ENCODE data around the gene SETD9.

SETD9 gene

DNA sequence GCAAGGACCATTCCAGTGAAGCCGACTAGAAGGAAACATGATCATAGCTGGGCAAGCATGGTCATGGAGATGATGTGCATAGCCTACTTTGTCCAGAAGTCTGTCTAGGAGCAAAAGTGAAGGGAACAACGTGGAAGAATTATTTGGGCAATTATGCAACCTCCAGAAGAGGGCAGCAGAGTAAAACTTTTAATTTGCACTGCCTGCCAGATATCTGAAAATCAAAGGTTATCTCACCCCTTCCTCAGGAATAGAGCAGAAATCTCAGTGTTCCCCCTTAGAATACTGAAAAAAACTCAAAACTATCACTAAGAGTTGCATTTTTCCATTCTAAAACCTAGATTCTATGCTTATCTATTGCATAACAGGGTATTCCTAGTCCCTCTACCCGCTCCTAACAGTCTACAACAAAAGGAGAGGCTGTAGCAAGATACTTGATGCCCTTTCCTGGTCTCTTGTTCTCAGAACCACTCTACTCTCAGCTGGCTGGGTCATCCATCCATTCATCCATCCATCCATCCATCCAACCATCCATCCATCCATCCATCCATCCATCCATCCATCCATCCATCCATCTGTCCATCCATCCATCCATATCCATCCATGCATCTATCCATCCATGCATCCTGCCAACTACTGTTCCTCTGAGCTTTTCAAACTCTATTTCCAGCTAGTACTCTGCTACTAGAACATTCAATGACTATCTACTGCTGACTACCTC is 8.4 kb upstream of the SETD9 start:
- Histone ChIP-seq H3K4me1 (ENCODE audit: control insufficient read depth, insufficient read depth, low read length) (peaks cover 3% of the 10 kb centered on the region), H3K36me3 (ENCODE audit: insufficient read depth, low read length) (no peaks in the 10 kb centered on the region), H3K4me3 (ENCODE audit: low read length) (no peak overlapping the region), H3K4me2 (ENCODE audit: low read length) (peak overlapping the region; percentile 64), H3K9me3 (replicated peaks; ENCODE audit: low read length) (no peaks in the 10 kb centered on the region), H3K27me3 (ENCODE audit: control insufficient read depth, insufficient read depth, low read length) (no peaks in the 10 kb centered on the region), H3K9ac (ENCODE audit: low read depth, low read length) (no peak overlapping the region)

DNA sequence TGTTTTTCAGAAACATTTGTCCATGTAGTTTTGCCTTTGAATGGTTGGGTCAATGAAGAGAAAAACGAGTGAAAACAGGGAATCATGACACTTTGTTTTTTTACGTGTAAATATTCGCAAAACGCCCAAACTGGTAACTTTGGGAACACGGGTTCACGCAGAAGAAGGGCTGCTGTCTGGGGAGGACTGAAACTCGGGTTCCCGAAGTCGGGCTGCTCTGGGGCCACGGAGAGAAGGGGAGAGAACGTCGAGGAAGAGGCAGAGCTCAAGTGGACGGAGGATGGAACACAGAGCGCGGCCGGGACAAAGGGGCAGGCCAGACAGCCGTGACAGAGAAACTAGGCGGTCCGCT is 478 bp upstream of the SETD9 start:
- H3K9ac ChIP-seq (ENCODE audit: low read depth, low read length): peak overlapping the region; percentile 81
- H3K36me3 ChIP-seq (ENCODE audit: insufficient read depth, low read length): no peaks in the 10 kb centered on the region
- peaks cover 12% of the 10 kb centered on the region for H3K4me1 ChIP-seq (ENCODE audit: control insufficient read depth, insufficient read depth, low read length)
- no peaks in the 10 kb centered on the region for H3K9me3 ChIP-seq (replicated peaks; ENCODE audit: low read length)
- peak overlapping the region; percentile 90 for H3K4me2 ChIP-seq (ENCODE audit: low read length)
- no peaks in the 10 kb centered on the region for H3K27me3 ChIP-seq (ENCODE audit: control insufficient read depth, insufficient read depth, low read length)
- peak overlapping the region; percentile 85 for H3K4me3 ChIP-seq (ENCODE audit: low read length)

DNA sequence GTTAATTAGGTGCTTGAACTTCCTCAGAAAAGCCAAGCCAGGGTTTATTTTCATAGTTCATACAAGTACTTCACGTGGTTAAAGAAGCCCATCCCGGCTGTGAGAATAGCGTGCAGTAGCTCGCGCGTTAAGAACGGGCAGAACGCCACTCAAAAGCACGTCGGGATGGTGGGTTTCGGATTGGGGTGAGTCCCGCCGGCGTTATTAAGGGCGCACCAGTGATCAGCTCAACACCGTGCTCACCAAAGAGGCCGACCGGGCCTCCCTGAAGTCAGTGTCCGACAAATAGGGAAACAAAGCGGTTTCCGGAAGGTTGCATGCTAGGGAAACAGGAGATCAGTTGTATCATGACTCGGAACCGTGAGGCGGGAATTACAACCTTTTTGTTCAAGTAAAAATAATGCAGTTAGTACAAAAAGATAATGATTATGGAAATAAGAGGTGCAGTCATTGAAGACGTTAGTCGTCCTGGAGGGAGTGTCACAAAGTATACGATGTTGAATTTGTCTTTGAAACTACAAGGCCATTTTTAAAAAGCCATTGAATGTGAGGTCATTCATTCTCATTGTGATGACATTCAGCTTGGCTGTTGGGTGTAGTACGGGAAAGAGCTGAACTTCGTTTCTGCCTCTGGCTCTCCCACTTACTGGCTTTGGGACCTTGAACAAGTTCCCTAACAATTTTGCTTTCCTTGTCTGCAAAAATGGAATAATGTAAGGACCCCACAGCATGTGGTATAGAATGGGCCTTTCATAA is 992 bp downstream of the SETD9 start:
- Histone ChIP-seq H3K4me1 (ENCODE audit: control insufficient read depth, insufficient read depth, low read length) (peaks cover 12% of the 10 kb centered on the region), H3K9me3 (replicated peaks; ENCODE audit: low read length) (no peaks in the 10 kb centered on the region), H3K36me3 (ENCODE audit: insufficient read depth, low read length) (no peaks in the 10 kb centered on the region), H3K4me2 (ENCODE audit: low read length) (peak overlapping the region; percentile 85), H3K27me3 (ENCODE audit: control insufficient read depth, insufficient read depth, low read length) (no peaks in the 10 kb centered on the region), H3K9ac (ENCODE audit: low read depth, low read length) (peak overlapping the region; percentile 96), H3K4me3 (ENCODE audit: low read length) (peak overlapping the region; percentile 78)

DNA sequence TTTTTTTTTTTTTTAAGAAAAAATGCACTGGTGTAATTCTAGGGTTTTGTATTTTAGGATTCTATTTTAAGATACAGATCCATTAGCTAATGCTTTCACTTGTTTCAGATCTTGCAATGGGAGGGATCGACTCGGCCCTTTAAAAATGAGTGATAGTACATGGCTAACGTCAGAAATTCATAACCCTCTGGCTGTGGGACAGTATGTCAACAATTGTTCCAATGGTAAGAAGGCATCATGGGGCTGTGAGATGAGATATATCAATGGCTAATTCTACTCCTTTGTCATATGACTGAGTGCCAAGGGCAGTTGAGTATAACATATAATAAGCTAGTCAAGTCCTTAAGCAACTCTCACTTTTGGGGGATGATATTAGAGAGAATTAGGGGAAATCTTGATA is 4.4 kb downstream of the SETD9 start:
- H3K4me2 ChIP-seq (ENCODE audit: low read length): no peak overlapping the region
- no peaks in the 10 kb centered on the region for H3K9me3 ChIP-seq (replicated peaks; ENCODE audit: low read length)
- no peak overlapping the region for H3K4me3 ChIP-seq (ENCODE audit: low read length)
- peaks cover 8% of the 10 kb centered on the region for H3K4me1 ChIP-seq (ENCODE audit: control insufficient read depth, insufficient read depth, low read length)
- H3K27me3 ChIP-seq (ENCODE audit: control insufficient read depth, insufficient read depth, low read length): no peaks in the 10 kb centered on the region
- no peak overlapping the region for H3K9ac ChIP-seq (ENCODE audit: low read depth, low read length)
- no peaks in the 10 kb centered on the region for H3K36me3 ChIP-seq (ENCODE audit: insufficient read depth, low read length)

DNA sequence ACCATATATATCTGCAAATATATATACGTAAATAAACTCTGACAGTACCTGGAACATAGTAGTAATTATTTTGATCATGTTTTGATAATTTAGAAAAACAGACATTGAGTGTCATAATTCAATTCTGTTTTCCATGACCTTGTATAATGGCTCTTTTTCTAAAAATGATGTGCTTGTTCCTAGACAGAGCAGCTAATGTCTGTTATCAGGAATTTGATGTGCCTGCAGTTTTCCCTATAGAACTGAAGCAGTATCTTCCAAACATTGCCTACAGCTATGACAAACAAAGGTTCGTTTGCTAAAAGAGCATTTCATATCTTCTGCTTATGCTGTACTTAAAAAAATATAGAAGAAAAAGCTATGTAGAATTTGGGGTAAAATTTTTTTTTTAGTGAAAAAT is 5.3 kb downstream of the SETD9 start:
- Histone ChIP-seq H3K4me3 (ENCODE audit: low read length) (no peak overlapping the region), H3K9ac (ENCODE audit: low read depth, low read length) (no peak overlapping the region), H3K4me2 (ENCODE audit: low read length) (no peak overlapping the region), H3K4me1 (ENCODE audit: control insufficient read depth, insufficient read depth, low read length) (peaks cover 6% of the 10 kb centered on the region), H3K27me3 (ENCODE audit: control insufficient read depth, insufficient read depth, low read length) (no peaks in the 10 kb centered on the region), H3K9me3 (replicated peaks; ENCODE audit: low read length) (no peaks in the 10 kb centered on the region), H3K36me3 (ENCODE audit: insufficient read depth, low read length) (no peaks in the 10 kb centered on the region)

DNA sequence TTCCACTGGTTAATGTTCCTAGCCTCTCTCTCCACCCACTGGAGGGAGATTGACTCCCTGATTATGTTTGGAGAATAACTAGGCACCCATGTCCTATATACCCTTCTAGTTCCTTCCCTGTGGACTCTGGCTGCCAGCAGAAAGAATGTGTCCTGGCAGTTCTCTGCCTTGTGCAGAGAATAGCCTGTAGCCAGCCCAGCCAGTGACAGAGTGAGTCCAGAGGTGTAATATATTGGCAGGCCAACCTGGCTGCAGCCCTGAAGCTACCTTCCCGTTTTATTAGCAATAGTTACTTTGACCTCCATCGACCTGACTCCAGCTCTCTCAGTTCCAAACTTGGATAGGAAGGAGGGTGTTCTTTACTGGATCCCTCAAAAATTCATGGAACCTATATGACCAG is 8.1 kb downstream of the SETD9 start:
- Histone ChIP-seq H3K4me2 (ENCODE audit: low read length) (no peak overlapping the region), H3K27me3 (ENCODE audit: control insufficient read depth, insufficient read depth, low read length) (no peaks in the 10 kb centered on the region), H3K36me3 (ENCODE audit: insufficient read depth, low read length) (peaks cover 15% of the 10 kb centered on the region), H3K9me3 (replicated peaks; ENCODE audit: low read length) (no peaks in the 10 kb centered on the region), H3K4me3 (ENCODE audit: low read length) (no peak overlapping the region), H3K9ac (ENCODE audit: low read depth, low read length) (no peak overlapping the region), H3K4me1 (ENCODE audit: control insufficient read depth, insufficient read depth, low read length) (no peaks in the 10 kb centered on the region)

DNA sequence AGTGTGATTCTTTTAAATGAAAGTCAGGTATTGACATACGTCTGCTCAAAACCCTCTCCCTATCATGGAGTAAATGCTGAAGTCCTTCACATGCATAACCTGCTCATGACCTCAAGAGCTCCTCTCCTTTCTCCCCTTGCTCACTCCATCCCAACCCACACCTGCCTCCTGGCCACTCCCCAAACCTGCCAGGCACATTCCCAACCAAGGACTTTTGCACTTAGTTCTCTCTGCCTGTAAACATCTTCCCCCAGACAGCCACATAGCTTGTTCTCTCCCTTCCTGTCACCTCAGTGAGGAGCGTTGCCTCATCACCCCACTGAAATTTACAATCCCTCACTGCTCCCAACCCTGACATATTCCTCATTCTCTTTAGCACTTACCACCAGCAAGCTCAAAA is 8.7 kb downstream of the SETD9 start:
- Histone ChIP-seq H3K9me3 (replicated peaks; ENCODE audit: low read length) (no peaks in the 10 kb centered on the region), H3K4me1 (ENCODE audit: control insufficient read depth, insufficient read depth, low read length) (no peaks in the 10 kb centered on the region), H3K9ac (ENCODE audit: low read depth, low read length) (no peak overlapping the region), H3K4me2 (ENCODE audit: low read length) (no peak overlapping the region), H3K27me3 (ENCODE audit: control insufficient read depth, insufficient read depth, low read length) (no peaks in the 10 kb centered on the region), H3K4me3 (ENCODE audit: low read length) (no peak overlapping the region), H3K36me3 (ENCODE audit: insufficient read depth, low read length) (peaks cover 20% of the 10 kb centered on the region)

DNA sequence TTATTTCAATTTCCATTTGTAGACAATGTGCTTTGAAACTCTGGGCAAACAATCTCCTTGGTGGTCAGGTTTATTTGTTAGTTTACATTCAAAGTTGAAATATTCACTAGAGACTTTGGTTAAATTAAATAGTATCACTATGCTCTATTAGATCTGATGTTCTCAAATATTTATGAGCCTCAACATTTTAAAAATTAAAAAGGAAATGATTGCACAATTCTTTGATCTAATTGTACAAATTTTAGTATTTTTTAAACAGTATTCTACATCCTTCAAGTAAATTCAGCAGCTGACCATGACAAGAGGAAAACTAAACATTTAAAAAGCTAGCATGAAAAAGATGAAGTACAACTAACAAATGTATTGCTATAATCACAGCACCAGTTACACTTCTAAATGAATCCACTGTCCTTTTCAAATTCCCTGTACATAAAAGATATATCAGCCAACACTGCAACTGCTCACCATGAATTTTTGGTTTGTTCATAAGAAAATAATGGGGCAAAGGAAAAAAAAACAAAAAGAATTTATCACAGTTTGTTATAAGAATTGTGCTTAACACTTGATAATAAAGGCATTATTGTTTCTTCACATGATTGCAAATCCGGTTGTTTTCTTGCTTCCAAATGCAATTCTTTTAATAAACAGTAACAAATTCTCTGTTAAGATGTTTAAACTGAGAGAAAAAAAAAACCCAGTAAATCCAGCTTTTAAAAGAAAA is 10.7 kb downstream of the SETD9 start:
- Histone ChIP-seq H3K9me3 (replicated peaks; ENCODE audit: low read length) (no peaks in the 10 kb centered on the region), H3K4me3 (ENCODE audit: low read length) (no peak overlapping the region), H3K36me3 (ENCODE audit: insufficient read depth, low read length) (peaks cover 36% of the 10 kb centered on the region), H3K27me3 (ENCODE audit: control insufficient read depth, insufficient read depth, low read length) (no peaks in the 10 kb centered on the region), H3K4me1 (ENCODE audit: control insufficient read depth, insufficient read depth, low read length) (no peaks in the 10 kb centered on the region), H3K4me2 (ENCODE audit: low read length) (no peak overlapping the region), H3K9ac (ENCODE audit: low read depth, low read length) (no peak overlapping the region)

DNA sequence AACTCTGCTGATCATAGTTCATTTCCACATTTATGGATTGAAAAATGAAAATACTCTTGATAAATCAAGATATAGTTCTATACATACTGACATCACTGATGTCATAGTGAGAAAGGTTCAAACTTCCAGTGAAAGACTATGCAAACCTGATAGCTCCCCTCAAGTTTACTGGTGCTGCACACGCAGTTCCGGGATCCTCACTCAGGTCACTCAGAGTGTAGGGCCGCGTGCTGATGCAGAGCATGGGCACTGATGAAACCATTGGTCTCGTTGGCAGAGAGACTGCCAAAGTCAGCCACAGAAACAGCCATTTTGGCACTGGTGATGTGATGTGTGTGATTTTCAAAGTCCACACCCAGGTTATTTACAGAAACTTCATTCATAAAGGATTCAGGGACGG is 13.5 kb downstream of the SETD9 start:
- no peaks in the 10 kb centered on the region for H3K4me1 ChIP-seq (ENCODE audit: control insufficient read depth, insufficient read depth, low read length)
- H3K36me3 ChIP-seq (ENCODE audit: insufficient read depth, low read length): peaks cover 58% of the 10 kb centered on the region

DNA sequence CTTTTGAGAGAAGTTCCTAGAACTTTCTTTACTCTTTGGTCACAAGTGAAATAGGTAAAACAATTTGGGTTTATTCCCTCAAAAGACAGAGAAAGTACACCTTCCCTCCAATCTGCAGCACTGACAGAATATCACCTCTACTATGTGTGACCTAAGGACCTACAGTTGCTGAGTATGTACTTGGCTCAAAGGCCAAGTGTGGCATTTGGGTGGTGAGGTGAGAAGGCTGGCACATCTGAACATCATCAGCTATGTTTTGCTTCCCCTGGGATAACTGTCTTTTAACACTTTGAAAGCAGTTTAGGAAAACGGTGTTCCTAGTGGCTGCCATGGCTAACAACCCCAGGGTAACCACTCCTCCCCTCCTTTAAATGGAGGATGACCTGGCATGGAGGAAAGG is 24.9 kb downstream of the SETD9 start:
- peaks cover 84% of the 10 kb centered on the region for H3K36me3 ChIP-seq (ENCODE audit: insufficient read depth, low read length)
- H3K4me2 ChIP-seq (ENCODE audit: low read length): no peak overlapping the region
- no peak overlapping the region for H3K4me3 ChIP-seq (ENCODE audit: low read length)
- no peaks in the 10 kb centered on the region for H3K27me3 ChIP-seq (ENCODE audit: control insufficient read depth, insufficient read depth, low read length)
- no peaks in the 10 kb centered on the region for H3K9me3 ChIP-seq (replicated peaks; ENCODE audit: low read length)
- no peak overlapping the region for H3K9ac ChIP-seq (ENCODE audit: low read depth, low read length)
- H3K4me1 ChIP-seq (ENCODE audit: control insufficient read depth, insufficient read depth, low read length): no peaks in the 10 kb centered on the region

More for the DNA sequence above, 13.5 kb downstream of the SETD9 start:
- H3K9me3 ChIP-seq (replicated peaks; ENCODE audit: low read length): no peaks in the 10 kb centered on the region
- H3K4me3 ChIP-seq (ENCODE audit: low read length): no peak overlapping the region
- H3K4me2 ChIP-seq (ENCODE audit: low read length): no peak overlapping the region
- no peak overlapping the region for H3K9ac ChIP-seq (ENCODE audit: low read depth, low read length)
- H3K27me3 ChIP-seq (ENCODE audit: control insufficient read depth, insufficient read depth, low read length): no peaks in the 10 kb centered on the region

DNA sequence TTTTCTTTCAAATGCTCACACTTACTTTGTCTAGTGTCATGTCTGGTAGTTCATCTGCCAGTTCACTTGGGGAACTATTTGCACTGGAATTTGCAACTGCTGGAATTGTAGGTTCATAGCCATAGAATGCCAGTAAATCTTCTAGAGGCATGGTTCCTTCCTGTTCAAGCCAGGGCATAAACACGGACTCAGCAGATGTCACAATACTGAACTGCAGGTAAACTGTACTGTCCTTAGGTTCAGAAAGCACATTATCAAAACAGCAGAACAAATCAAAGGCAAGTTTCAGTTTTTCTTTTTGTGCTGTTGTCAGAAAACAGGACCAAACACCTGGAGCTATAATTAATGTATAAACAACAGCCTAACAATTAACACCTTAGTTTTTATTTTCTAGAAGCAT is 29.5 kb downstream of the SETD9 start:
- Histone ChIP-seq H3K4me3 (ENCODE audit: low read length) (no peak overlapping the region), H3K4me2 (ENCODE audit: low read length) (no peak overlapping the region), H3K9me3 (replicated peaks; ENCODE audit: low read length) (no peaks in the 10 kb centered on the region), H3K9ac (ENCODE audit: low read depth, low read length) (no peak overlapping the region), H3K4me1 (ENCODE audit: control insufficient read depth, insufficient read depth, low read length) (no peaks in the 10 kb centered on the region), H3K36me3 (ENCODE audit: insufficient read depth, low read length) (peaks cover 81% of the 10 kb centered on the region), H3K27me3 (ENCODE audit: control insufficient read depth, insufficient read depth, low read length) (no peaks in the 10 kb centered on the region)

All from skeletal muscle satellite cell (primary cell).